ENCODE results near the gene MTIF2.
A peak's percentile ranks its signal among the peaks of the same experiment; 100 is the strongest.

MTIF2 gene, protein sequence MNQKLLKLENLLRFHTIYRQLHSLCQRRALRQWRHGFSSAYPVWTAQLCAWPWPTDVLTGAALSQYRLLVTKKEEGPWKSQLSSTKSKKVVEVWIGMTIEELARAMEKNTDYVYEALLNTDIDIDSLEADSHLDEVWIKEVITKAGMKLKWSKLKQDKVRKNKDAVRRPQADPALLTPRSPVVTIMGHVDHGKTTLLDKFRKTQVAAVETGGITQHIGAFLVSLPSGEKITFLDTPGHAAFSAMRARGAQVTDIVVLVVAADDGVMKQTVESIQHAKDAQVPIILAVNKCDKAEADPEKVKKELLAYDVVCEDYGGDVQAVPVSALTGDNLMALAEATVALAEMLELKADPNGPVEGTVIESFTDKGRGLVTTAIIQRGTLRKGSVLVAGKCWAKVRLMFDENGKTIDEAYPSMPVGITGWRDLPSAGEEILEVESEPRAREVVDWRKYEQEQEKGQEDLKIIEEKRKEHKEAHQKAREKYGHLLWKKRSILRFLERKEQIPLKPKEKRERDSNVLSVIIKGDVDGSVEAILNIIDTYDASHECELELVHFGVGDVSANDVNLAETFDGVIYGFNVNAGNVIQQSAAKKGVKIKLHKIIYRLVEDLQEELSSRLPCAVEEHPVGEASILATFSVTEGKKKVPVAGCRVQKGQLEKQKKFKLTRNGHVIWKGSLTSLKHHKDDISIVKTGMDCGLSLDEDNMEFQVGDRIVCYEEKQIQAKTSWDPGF

DNA sequence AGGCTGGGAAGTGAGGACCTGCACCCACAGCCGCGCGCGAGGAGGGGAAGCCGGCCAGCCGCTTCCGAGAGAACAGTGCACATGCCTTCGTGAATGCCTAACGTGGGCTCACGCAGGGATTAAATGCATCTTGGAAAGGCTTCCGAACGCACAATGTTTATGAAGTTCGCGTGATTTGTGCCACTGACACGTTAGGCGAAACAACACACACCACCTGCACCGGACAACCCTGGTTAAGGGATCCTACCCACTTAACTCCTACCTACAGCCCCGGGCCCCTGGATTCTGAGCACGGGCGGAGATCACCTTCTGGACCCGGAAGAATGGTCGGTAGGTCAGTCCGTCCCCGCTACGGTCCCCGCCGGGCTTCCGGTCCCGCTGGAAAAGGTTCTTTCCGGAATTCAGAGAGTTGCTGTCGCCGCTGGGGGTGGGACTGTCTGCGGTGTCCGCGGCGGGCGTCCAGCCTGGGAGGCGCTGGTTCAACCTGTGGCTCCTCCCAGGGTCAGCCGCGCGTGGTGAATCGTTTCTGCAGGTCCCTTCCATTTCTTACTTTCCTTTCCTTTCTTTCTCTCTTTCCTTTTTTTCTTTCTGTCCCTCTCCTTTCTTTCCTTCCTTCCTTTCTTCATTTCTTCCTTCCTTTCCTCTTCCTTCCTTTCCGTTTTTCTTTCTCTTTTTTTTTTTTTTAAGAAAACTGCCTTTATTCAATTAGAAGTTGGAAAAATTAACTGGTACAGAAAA, at the start of gene MTIF2:
Gene MTIF2, minus strand, starts transcription at position 325 of the 738 bp plus-strand sequence. CDS start 5,373 bp downstream, outside the sequence.
- no peaks in the 10 kb centered on the region for H3K4me1 ChIP-seq (ENCODE audit: insufficient read depth, insufficient read length)
- H3K36me3 ChIP-seq (ENCODE audit: insufficient read depth, insufficient read length, low read length): peaks cover 23% of the 10 kb centered on the region
- H3K9ac ChIP-seq (ENCODE audit: insufficient read length, low read depth): peak within 1 kb of the TSS; percentile 99
- TF ChIP-seq SUZ12 (IDR thresholded peaks at IDR 0.05; ENCODE audit: extremely low read depth, insufficient read depth, insufficient read length) (no peak), YY1 (IDR thresholded peaks at IDR 0.05; ENCODE audit: insufficient read depth, insufficient read length) (no peak)
- no peaks in the 10 kb centered on the region for H3K9me3 ChIP-seq (ENCODE audit: insufficient read depth, low read length)
- peak within 1 kb of the TSS; percentile 98 for H3K4me3 ChIP-seq (ENCODE audit: insufficient read length, low read depth)
- DNase-seq (ENCODE audit: low read depth, low spot score): peak; percentile 96
- no peaks in the 10 kb centered on the region for H3K27me3 ChIP-seq (ENCODE audit: insufficient read depth, insufficient read length)

DNA sequence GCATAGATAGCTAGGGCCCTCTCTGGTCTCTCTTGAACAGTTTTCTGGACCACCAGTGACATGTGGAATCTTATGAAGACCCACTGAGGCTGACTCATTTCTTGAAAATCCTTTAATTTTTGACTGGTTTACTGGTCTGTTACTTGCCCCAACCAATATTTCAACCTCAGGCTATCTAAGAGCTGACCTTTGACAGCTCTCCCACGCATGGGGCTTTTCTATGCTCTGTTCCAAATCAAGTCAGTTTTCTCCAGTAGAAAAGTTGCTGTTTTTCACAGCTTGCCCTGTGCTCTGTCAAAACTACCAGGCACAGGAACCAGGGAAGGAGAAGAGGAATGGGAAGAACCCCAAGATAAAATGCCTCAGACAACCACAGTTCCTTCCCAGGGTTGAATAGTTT, 46.0 kb upstream of the MTIF2 start:
- Histone ChIP-seq H3K4me1 (ENCODE audit: insufficient read depth, insufficient read length) (no peaks in the 10 kb centered on the region), H3K4me3 (ENCODE audit: insufficient read length, low read depth) (no peak overlapping the region), H3K36me3 (ENCODE audit: insufficient read depth, insufficient read length, low read length) (peaks cover 64% of the 10 kb centered on the region), H3K9me3 (ENCODE audit: insufficient read depth, low read length) (no peaks in the 10 kb centered on the region), H3K9ac (ENCODE audit: insufficient read length, low read depth) (no peak overlapping the region), H3K27me3 (ENCODE audit: insufficient read depth, insufficient read length) (no peaks in the 10 kb centered on the region)
- TF ChIP-seq ZNF274 (IDR thresholded peaks at IDR 0.05; ENCODE audit: low read depth, low read length): no peak
- TF ChIP-seq SUZ12 (IDR thresholded peaks at IDR 0.05; ENCODE audit: extremely low read depth, insufficient read depth, insufficient read length): no peak
- TF ChIP-seq YY1 (IDR thresholded peaks at IDR 0.05; ENCODE audit: insufficient read depth, insufficient read length): no peak
- DNase-seq (ENCODE audit: low read depth, low spot score): no peak

DNA sequence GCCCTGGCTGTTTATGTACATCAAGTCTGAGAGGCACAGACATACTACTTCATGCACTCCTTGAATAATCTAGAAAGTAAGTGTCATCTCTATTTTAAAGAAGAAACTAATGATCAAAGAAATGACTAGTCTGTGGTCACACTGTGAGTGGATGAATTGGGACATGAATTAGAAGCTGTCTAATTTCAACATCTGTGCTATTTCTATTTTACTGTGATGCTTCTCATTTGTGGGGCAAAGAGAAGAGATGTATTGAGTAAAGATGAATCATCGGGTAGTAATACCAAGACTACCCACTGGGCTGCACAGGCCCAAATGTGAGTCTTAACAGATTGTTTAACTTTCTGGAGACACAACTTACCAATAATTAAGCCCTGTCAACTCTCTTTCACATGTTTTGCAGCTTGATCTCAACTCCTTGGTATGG, 42.4 kb upstream of the MTIF2 start:
- H3K9ac ChIP-seq (ENCODE audit: insufficient read length, low read depth): no peak overlapping the region
- no peaks in the 10 kb centered on the region for H3K9me3 ChIP-seq (ENCODE audit: insufficient read depth, low read length)
- peaks cover 49% of the 10 kb centered on the region for H3K36me3 ChIP-seq (ENCODE audit: insufficient read depth, insufficient read length, low read length)
- H3K27me3 ChIP-seq (ENCODE audit: insufficient read depth, insufficient read length): no peaks in the 10 kb centered on the region
- DNase-seq (ENCODE audit: low read depth, low spot score): no peak
- no peaks in the 10 kb centered on the region for H3K4me1 ChIP-seq (ENCODE audit: insufficient read depth, insufficient read length)
- TF ChIP-seq SUZ12 (IDR thresholded peaks at IDR 0.05; ENCODE audit: extremely low read depth, insufficient read depth, insufficient read length) (no peak), ZNF274 (IDR thresholded peaks at IDR 0.05; ENCODE audit: low read depth, low read length) (no peak), YY1 (IDR thresholded peaks at IDR 0.05; ENCODE audit: insufficient read depth, insufficient read length) (no peak)
- no peak overlapping the region for H3K4me3 ChIP-seq (ENCODE audit: insufficient read length, low read depth)

DNA sequence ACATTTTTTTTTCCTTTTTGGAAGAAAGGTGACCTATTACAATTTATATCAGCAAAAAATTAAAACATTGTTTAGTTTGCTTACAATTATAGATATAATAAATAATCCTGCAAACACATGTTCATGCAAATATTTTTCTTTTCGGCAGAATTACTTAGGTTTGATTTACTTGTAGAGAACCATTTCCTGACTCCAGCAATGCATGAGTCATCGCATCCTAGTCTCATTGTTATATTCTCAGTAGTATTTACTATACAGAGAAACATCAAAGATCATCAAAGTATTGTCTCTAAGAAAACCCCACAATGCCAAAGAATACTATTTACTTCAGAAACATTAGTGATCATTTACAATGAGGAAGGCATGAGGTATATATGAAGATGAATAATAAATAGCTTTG, 40.4 kb upstream of the MTIF2 start:
- Histone ChIP-seq H3K36me3 (ENCODE audit: insufficient read depth, insufficient read length, low read length) (peaks cover 31% of the 10 kb centered on the region), H3K4me3 (ENCODE audit: insufficient read length, low read depth) (no peak overlapping the region), H3K4me1 (ENCODE audit: insufficient read depth, insufficient read length) (no peaks in the 10 kb centered on the region), H3K27me3 (ENCODE audit: insufficient read depth, insufficient read length) (no peaks in the 10 kb centered on the region), H3K9ac (ENCODE audit: insufficient read length, low read depth) (no peak overlapping the region), H3K9me3 (ENCODE audit: insufficient read depth, low read length) (no peaks in the 10 kb centered on the region)
- no peak for TF ChIP-seq ZNF274 (IDR thresholded peaks at IDR 0.05; ENCODE audit: low read depth, low read length)
- no peak for TF ChIP-seq SUZ12 (IDR thresholded peaks at IDR 0.05; ENCODE audit: extremely low read depth, insufficient read depth, insufficient read length)
- no peak for TF ChIP-seq YY1 (IDR thresholded peaks at IDR 0.05; ENCODE audit: insufficient read depth, insufficient read length)
- no peak for DNase-seq (ENCODE audit: low read depth, low spot score)

DNA sequence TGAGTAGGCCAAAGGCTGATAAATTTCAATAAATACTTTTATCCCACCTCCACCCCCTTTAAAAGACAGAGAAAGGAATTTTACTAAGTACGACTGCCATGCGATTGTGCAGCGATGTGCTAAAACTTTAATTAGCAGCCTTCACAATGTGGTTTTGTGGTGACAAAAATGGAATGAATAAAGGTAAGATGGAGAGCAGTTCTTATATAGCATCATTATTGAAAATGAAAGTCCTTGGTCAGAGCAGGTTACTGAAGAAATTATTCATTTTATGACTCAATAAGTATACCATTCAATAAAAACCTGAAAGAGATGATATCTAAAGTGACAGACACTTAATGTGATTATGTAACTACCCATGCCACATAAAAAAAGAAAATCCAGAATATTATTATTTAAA, 33.2 kb upstream of the MTIF2 start:
- H3K9me3 ChIP-seq (ENCODE audit: insufficient read depth, low read length): no peaks in the 10 kb centered on the region
- H3K27me3 ChIP-seq (ENCODE audit: insufficient read depth, insufficient read length): no peaks in the 10 kb centered on the region
- peaks cover 30% of the 10 kb centered on the region for H3K36me3 ChIP-seq (ENCODE audit: insufficient read depth, insufficient read length, low read length)
- no peak overlapping the region for H3K4me3 ChIP-seq (ENCODE audit: insufficient read length, low read depth)
- no peak overlapping the region for H3K9ac ChIP-seq (ENCODE audit: insufficient read length, low read depth)
- TF ChIP-seq ZNF274 (IDR thresholded peaks at IDR 0.05; ENCODE audit: low read depth, low read length) (no peak), YY1 (IDR thresholded peaks at IDR 0.05; ENCODE audit: insufficient read depth, insufficient read length) (no peak), SUZ12 (IDR thresholded peaks at IDR 0.05; ENCODE audit: extremely low read depth, insufficient read depth, insufficient read length) (no peak)
- DNase-seq (ENCODE audit: low read depth, low spot score): no peak
- no peaks in the 10 kb centered on the region for H3K4me1 ChIP-seq (ENCODE audit: insufficient read depth, insufficient read length)

DNA sequence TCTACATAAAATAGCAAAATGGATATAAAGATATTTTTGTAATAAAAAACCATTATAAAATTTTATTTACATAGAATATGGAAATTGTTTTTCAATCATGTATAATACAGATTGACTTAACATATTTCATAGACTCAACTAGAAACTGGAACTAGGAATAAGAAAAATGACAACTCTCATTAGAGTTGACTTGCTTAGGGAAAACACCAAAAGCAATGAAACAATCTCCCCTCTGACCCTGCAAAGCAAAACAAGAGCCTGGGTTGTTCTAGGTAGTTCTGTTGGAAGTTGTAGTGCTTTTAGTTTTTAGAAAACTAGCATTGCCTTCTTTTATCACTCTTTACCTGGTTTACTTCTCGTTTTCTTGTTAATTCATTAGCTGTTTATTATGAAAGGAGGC, 32.2 kb upstream of the MTIF2 start:
- Histone ChIP-seq H3K9ac (ENCODE audit: insufficient read length, low read depth) (no peak overlapping the region), H3K36me3 (ENCODE audit: insufficient read depth, insufficient read length, low read length) (peaks cover 31% of the 10 kb centered on the region), H3K9me3 (ENCODE audit: insufficient read depth, low read length) (no peaks in the 10 kb centered on the region), H3K4me3 (ENCODE audit: insufficient read length, low read depth) (no peak overlapping the region), H3K27me3 (ENCODE audit: insufficient read depth, insufficient read length) (no peaks in the 10 kb centered on the region), H3K4me1 (ENCODE audit: insufficient read depth, insufficient read length) (no peaks in the 10 kb centered on the region)
- TF ChIP-seq YY1 (IDR thresholded peaks at IDR 0.05; ENCODE audit: insufficient read depth, insufficient read length) (no peak), ZNF274 (IDR thresholded peaks at IDR 0.05; ENCODE audit: low read depth, low read length) (no peak), SUZ12 (IDR thresholded peaks at IDR 0.05; ENCODE audit: extremely low read depth, insufficient read depth, insufficient read length) (no peak)
- DNase-seq (ENCODE audit: low read depth, low spot score): no peak
